HL-60/S4 treated with retinoic acid at 250 ng/mL for 4 days and 3 days (cell line): ENCODE data around the gene COX10.
"Not testable (repeated sequence)": the region's sequence is repeated elsewhere in the genome, so short reads cannot be mapped to it uniquely, and the experiment has no call there.

Experiments
- in situ Hi-C: fragments of 300-500 bp; cut with MboI; formaldehyde crosslinking; loops from 2 replicates; pipeline ENCODE4 v1.7.0; 2022; ENCODE audit warnings: low sequenced_read_pairs

COX10 gene

DNA sequence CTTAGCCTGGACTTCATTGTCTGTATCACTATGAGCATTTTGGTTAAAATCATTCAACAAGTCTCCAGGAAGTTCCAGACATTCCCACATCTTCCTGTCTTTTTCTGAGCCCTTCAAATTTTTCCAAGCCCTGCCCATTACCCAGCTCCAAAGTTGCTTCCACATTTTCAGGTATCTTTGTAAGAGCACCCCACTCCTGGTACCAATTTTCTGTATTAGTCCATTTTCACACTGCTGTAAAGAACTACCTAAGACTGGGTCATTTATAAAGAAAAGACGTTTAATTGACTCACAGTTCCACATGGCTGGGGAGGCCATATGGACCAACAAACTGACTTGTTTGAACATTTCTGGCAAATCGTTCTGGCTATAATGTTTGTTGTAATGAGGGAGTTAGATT is 100.0 kb downstream of the COX10 start:
- in situ Hi-C loops = no loop called here

GRCh38 chr17:14169901-14170300 is 100.6 kb downstream of the COX10 start:
- in situ Hi-C loops = no loop called here

- in situ Hi-C loops = not testable (repeated sequence)
Measured at GRCh38 chr17:14176989-14177388, 107.7 kb downstream of the COX10 start.

DNA sequence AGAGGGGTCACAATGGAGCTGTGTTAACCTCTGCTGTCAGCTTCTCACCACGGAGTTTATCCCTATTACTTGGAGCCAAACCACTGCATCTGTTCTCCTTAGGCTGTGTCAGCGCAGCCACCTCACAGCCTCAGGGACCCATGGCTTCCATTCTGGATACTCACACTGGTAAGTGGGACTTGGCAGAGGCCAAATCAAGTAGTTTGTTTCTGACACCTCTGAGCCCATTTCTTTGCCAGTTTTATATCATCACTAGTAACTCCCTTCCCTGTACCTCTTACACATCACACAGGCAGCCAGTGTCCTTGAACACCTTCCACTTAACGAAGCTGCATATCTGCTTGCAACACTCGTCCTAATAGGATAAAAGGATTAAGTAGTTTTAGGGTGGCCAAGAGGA is 108.5 kb downstream of the COX10 start:
- in situ Hi-C loops = not testable (repeated sequence)

DNA sequence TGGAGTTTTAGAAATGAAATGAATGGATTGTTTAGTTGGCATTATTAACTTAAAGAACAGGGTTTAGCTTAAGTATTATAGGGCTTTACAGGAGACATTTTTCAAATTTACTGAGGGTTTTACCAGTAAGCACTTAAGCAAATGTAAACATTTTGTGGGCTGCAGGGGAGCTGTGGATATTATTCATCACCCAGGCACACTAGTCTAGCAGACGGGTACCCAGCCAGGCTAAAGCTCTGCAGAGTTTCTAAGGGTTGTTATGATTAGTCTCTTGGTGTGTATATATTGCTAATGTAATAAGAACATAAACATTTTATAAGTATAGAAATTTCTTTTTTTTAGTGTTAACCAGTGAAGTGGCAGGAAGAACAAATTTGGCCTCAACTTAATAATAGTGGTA is 110.6 kb downstream of the COX10 start:
- in situ Hi-C loops = not testable (repeated sequence)

DNA sequence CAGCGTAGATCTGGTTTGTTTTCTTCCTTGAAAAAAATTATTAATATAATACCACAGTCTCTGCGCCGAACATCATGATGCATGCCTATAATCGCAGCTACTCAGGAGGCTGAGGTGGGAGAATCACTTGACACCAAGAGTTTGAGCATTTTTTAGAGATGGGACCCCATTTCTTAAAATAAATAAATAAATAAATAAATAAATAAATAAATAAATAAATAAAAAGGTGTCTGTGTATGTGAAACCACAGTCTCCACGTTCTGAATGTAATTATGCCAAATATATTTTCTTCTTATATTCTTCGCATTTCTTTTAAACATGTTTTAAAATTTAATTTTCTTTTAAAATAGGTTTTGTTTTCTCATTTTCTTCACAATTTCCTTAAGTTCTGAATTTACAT is 112.8 kb downstream of the COX10 start:
- in situ Hi-C loops = not testable (repeated sequence)

- in situ Hi-C loops = not testable (repeated sequence)
Measured at GRCh38 chr17:14184536-14184935, 115.2 kb downstream of the COX10 start.

DNA sequence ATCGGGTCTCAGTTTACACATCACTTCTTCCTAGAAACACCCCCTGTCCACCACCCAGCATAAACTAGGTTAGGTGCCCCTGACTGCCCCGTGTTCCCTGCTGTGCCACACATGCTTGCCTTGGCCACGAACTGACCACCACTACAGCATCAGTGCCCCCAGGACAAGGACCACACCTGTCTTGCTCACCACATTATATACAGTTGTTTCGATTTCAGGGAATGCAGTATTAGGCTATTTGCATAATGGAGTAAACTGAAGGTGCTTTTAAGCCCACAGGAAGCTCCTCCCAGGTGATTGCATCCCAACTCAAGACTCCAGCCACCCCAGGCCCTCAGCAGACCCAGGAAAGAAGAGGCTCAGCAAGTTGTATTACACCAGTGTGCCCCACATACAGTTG is 117.1 kb downstream of the COX10 start:
- in situ Hi-C loops = not testable (repeated sequence)

DNA sequence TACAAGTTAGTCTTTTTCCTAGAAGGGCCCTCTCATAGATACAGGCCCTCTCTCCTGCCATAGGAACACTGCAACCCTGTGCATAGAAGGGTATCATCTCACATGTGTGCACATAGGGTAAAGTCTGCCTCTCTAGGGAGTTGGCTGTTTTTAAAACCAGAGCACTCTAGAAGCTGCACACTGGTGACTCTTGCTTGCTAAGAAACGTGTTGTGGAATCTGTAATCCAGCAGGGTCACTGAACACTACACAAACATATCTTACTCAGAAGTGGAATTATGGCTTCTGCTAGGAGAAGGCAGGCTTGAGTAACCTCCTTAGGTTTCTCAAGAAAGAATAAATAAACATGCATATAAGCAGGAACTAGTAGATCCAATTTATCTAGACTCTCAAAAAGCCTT is 121.5 kb downstream of the COX10 start:
- in situ Hi-C loops = not testable (repeated sequence)

DNA sequence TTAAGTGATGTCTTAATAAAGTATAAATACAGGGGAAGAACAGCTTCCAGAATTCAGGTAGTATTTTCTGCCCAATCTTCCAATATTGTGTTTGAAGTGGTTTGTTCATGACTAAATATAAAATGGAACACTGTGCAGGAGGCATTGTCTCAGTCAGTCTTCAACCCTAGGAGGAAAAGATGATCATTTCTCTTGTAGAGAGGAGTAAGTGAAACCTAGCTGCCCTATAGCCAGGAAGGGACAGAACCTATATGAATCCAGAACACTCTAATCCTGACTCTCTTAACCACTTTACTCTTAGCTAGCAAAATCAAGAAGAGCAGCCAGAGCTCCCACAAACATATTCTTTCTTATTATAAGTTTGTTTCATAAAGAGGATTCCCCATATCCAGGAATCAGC is 122.2 kb downstream of the COX10 start:
- in situ Hi-C loops = not testable (repeated sequence)

GRCh38 chr17:14192039-14192438 is 122.7 kb downstream of the COX10 start:
- in situ Hi-C loops = not testable (repeated sequence)

DNA sequence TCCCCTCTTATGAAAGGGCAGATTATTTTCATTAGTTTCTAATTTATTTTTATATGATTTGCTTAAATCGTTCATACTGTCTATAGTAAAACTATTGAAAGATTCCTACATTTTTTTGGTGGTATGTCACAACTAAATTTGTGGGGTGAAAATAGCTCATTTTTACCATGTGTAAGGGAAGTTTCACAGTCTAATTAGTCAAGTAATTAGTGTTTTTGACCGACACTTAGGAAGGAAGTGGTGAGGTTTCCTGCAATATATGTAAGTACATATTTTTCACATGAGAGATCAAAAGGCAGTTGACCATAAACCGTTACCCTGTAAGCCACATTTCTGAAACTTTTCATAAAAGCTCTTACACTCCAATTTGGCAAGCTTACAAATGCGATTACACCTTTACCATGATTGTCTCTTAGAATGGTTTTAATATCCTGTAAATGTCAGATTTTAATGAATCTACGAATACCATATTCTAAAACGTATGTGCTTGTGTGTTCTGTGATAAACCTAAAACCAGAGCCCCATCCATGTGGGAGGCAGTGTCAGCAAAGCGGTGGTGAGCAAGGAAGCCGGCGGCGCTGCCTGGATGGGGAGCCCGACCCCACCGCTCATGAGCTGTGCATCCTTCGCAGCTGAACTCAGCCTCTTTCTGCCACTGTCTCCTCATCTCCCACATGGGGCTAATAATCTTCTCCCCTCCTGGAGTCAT is 123.5 kb downstream of the COX10 start:
- in situ Hi-C loops = not testable (repeated sequence)

- in situ Hi-C loops = no loop called here
Measured at GRCh38 chr17:14196377-14196997, 127.2 kb downstream of the COX10 start.

DNA sequence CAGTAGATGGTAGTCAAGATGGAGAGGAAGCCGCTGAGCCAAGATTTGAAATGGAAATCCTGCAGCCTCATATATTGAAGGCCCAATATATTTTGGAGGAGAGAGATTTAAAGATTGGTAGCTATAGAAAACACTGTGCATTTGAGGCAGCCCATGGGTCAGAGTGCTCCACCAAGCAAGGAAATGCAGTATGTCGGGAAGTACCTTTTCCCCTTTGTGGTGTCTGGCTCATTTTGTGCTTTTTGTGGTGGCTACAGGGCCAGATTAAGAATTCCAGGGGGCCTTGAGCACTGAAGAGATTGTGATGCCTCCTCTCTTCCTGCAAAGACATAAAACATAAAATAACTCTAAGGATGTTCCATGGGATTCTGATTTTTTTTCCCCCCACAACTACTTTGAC is 127.8 kb downstream of the COX10 start:
- in situ Hi-C loops = no loop called here

DNA sequence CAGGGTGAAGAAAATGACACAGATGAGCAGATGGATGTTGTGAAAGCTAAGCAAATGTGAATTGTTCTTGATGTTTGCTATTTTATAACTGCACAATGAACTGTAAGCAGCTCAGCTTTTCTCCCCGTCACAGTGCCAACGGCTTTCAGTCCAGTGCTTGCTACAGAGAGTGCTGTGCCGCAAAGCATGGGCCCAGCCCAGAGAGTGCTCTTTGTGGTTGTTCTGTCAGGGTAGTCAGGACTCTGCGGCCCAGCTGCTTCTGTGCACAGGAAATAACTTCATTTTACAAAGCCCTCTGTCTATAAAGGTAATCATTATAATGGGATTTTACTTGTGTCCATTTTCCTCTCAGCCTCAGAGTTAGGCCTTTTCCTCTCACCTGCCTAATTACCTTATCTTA is 128.3 kb downstream of the COX10 start:
- in situ Hi-C loops = no loop called here

DNA sequence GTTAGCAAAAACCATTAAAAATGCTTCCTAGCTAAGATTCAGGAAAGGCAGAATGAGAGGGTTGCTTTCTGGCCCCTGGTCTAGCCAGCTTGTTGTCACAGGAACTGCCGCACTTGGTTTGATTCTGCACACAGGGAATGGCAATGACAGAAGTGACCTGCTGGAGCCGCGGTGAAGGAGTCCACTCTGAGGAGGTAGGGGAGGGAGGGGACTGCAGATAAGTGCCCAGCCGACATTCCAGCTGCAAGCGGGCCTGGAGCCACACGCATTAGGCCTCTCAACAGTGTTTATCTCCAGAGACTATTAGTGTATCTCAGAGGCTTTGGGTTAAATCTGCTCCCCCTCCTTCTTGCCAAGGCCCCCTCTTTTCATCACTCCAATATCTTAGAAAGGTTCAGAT is 128.7 kb downstream of the COX10 start:
- in situ Hi-C loops = no loop called here

DNA sequence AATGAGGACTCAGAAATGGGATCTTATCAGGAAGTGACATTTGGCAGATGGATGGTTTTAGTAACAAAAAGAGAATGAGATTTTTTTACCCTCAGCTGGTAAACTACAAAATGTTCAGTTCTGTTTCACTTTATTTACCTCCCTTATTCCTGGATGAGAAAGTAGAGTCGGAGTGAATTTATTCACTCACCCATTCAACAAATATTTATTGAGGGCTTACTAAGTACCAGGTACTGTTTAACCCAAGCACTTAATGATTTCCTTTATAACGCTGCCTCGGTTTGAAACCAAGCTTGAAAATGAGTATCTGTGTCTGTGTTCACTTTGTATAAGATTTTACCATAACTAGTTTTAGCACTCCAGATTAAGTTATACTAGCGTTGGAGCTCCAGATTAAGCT is 129.3 kb downstream of the COX10 start:
- in situ Hi-C loops = no loop called here

GRCh38 chr17:14199601-14200000 is 130.3 kb downstream of the COX10 start:
- in situ Hi-C loops = no loop called here

GRCh38 chr17:14200354-14200753 is 131.1 kb downstream of the COX10 start:
- in situ Hi-C loops = no loop called here

- in situ Hi-C loops = no loop called here
Measured at GRCh38 chr17:14201021-14201987, 132.0 kb downstream of the COX10 start.

DNA sequence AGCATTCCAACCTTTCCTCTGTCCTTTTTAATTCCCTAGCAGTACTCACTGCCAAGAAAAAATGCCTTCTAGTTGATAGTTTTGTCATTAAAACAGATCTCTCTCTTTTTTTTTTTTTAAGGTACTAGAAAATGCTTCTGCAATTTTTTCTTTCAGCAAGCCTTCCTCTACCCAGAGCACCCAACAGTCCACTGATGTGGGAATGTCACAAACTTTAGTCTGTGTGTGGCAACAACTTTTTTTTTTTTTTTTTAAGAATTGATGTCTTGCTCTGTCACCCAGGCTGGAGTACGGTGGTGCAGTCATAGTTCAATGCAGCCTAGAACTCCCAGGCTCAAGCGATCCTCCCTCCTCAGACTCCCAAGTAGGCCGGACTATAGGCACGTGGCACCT is 132.7 kb downstream of the COX10 start:
- in situ Hi-C loops = no loop called here
